Smooth muscle cell (in vitro differentiated cells): ENCODE results near the gene ARL3. TPM values are rescaled to one million over a fixed set of nuclear protein-coding genes. Genes with fewer than 3 reads are reported as not detected.

Source experiments
- DNase-seq: peaks from one replicate; lab custom pipeline; 2025; ENCODE audit not compliant: unreplicated experiment; lab: John Stamatoyannopoulos, UW
- H2AFZ ChIP-seq: fragments of 200-600 bp; sonication (generic); 2 replicates; pipeline ENCODE4 v1.6.0; 2016; ENCODE audit warnings: antibody characterized with exemption, low read depth, mild to moderate bottlenecking
- H3F3A ChIP-seq: fragments of 200-600 bp; sonication (generic); 2 replicates; pipeline ENCODE4 v1.6.0; 2017; ENCODE audit warnings: antibody characterized with exemption, low read depth
- H3K27ac ChIP-seq: fragments of 200-600 bp; sonication (generic); 2 replicates; pipeline ENCODE4 v1.5.1; 2016; ENCODE audit warnings: low read depth, mild to moderate bottlenecking
- H3K27me3 ChIP-seq: fragments of 200-600 bp; sonication (generic); 2 replicates; pipeline ENCODE4 v1.6.1; 2016; ENCODE audit warnings: low read depth, mild to moderate bottlenecking
- H3K36me3 ChIP-seq: fragments of 200-600 bp; sonication (generic); 2 replicates; pipeline ENCODE4 v1.5.1; 2016; ENCODE audit warnings: low read depth
- H3K4me1 ChIP-seq: fragments of 200-600 bp; sonication (generic); 2 replicates; pipeline ENCODE4 v1.5.1; 2016; ENCODE audit warnings: low read depth
- H3K4me2 ChIP-seq: fragments of 200-600 bp; sonication (generic); 2 replicates; pipeline ENCODE4 v1.6.0; 2016; ENCODE audit warnings: mild to moderate bottlenecking
- H3K4me3 ChIP-seq: fragments of 200-600 bp; sonication (generic); 2 replicates; pipeline ENCODE4 v1.5.1; 2016; ENCODE audit warnings: mild to moderate bottlenecking
- H3K79me2 ChIP-seq: fragments of 200-600 bp; sonication (generic); 2 replicates; pipeline ENCODE4 v1.6.0; 2016; ENCODE audit warnings: low read depth, mild to moderate bottlenecking
- H3K9ac ChIP-seq: fragments of 200-600 bp; sonication (generic); 2 replicates; pipeline ENCODE4 v1.6.0; 2016; ENCODE audit warnings: low read depth
- H3K9me3 ChIP-seq: fragments of 200-600 bp; sonication (generic); replicated peaks from 2 replicates; pipeline ENCODE4 v1.5.1; 2016; ENCODE audit warnings: low read depth
- H4K20me1 ChIP-seq: fragments of 200-600 bp; sonication (generic); 2 replicates; pipeline ENCODE4 v1.6.0; 2016; ENCODE audit warnings: low read depth
- WGBS: methylation state at CpG from one replicate; pipeline ENCODE4 v1.1.7; 2016; ENCODE audit warnings: low lambda C conversion rate; 5-methylcytosine and 5-hydroxymethylcytosine counted together
- polyA plus RNA-seq: library from polyadenylated mRNA; unstranded; fragments of >200 nt; fragmentation: Nextera tagmentation; extraction: Ambion mirVana; gene quantifications from 2 replicates; pipeline ENCODE4 v1.2.1, GENCODE V29; 2016
- total RNA-seq: library from RNA; depleted of rRNA; stranded (reverse); fragments of >200 nt; gene quantifications from 2 replicates; pipeline ENCODE4 v1.2.3, GENCODE V29; 2014
- TF ChIP-seq, protein P1 (sequence below): fragments of 200-600 bp; sonication (generic); IDR thresholded peaks from 2 replicates; pipeline ENCODE4 v1.5.1; 2017; ENCODE audit warnings: borderline replicate concordance, mild to moderate bottlenecking, antibody characterized with exemption; ENCODE audit not compliant: insufficient read depth, poor library complexity, severe bottlenecking

The ARL3 gene
- total and polyA plus RNA-seq, 2 experiments from 2014 or later, result 12.7 to 30.2 TPM

DNA sequence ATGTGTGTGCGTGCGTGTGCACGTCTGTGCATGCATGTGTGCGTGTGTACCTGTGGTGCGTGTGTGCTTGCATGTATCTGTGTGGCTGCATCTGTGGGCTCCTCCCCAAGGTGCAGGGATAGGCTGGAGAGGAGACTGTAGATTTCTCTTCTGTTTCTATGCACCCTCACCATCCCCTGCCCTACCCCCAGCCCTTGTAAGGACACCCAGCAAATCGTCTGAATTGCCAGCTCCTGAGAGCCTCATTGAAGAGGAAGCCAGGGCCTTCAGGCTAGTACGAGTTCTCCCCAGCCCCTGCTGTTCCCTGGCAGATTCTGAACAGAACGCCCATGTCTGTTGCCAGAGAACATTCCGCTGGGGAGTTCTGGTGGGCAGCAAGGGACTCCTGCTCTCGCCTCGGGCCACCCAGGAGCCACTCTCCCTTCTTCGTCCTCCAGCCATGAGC lies 86.9 kb downstream of the ARL3 start:
- peak overlapping the region; percentile 70 for H3K4me2 ChIP-seq
- no peak overlapping the region for H2AFZ ChIP-seq
- H3K79me2 ChIP-seq, result no peaks in the 10 kb centered on the region
- no peaks in the 10 kb centered on the region for H4K20me1 ChIP-seq
- H3K27ac ChIP-seq, result peak overlapping the region; percentile 98
- DNase-seq, result no peak
- WGBS, result 55% methylated on average over 12 of the region's 12 CpGs
- no peaks in the 10 kb centered on the region for H3K27me3 ChIP-seq
- H3F3A ChIP-seq, result peaks cover 42% of the 10 kb centered on the region
- TF ChIP-seq, protein P1, sequence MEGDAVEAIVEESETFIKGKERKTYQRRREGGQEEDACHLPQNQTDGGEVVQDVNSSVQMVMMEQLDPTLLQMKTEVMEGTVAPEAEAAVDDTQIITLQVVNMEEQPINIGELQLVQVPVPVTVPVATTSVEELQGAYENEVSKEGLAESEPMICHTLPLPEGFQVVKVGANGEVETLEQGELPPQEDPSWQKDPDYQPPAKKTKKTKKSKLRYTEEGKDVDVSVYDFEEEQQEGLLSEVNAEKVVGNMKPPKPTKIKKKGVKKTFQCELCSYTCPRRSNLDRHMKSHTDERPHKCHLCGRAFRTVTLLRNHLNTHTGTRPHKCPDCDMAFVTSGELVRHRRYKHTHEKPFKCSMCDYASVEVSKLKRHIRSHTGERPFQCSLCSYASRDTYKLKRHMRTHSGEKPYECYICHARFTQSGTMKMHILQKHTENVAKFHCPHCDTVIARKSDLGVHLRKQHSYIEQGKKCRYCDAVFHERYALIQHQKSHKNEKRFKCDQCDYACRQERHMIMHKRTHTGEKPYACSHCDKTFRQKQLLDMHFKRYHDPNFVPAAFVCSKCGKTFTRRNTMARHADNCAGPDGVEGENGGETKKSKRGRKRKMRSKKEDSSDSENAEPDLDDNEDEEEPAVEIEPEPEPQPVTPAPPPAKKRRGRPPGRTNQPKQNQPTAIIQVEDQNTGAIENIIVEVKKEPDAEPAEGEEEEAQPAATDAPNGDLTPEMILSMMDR, result no peak
- peak overlapping the region; percentile 85 for H3K9ac ChIP-seq
- peaks cover 67% of the 10 kb centered on the region for H3K4me1 ChIP-seq
- no peak overlapping the region for H3K4me3 ChIP-seq
- H3K36me3 ChIP-seq, result no peaks in the 10 kb centered on the region
- no peaks in the 10 kb centered on the region for H3K9me3 ChIP-seq

DNA sequence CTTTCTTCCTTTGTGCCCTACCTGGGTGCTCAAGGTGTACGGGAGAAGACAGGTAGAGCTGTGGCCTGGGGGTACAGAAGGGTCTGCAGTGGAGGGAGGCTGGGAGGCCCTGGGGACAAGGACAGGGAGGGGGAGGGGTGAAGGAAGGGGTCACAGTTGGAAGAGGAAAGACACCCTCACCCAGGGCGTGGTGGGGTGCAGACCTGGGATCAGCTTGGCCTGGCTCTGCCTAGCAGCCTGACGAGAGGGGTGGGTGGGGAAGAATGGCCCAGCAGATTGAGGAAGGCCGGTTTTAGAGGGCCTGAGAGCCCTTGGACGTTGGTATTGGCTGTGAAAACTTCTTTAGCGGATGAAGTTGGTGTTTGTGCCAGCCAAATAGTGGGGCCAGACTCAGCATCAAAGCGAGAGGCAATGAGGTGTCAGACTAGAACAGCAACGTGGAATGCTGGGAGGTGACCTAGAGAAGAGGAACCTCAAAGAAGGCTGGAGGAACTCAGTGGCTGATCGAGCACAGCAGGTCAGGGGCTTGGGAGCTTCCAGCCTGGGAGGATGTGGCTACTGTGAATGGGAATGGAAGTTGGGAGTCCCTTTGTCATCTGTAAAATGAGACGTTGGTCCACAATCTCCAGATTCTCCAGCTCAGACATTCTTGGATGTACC lies 88.0 kb downstream of the ARL3 start:
- DNase-seq, result no peak
- Histone ChIP-seq H3K27me3 (no peaks in the 10 kb centered on the region), H3F3A (peaks cover 37% of the 10 kb centered on the region), H3K4me1 (peaks cover 65% of the 10 kb centered on the region), H4K20me1 (no peaks in the 10 kb centered on the region), H3K36me3 (no peaks in the 10 kb centered on the region), H3K9ac (peak overlapping the region; percentile 85), H3K4me2 (peak overlapping the region; percentile 70), H3K27ac (peak overlapping the region; percentile 98), H3K9me3 (no peaks in the 10 kb centered on the region), H2AFZ (no peak overlapping the region), H3K79me2 (no peaks in the 10 kb centered on the region), H3K4me3 (no peak overlapping the region)
- WGBS, result 88% methylated on average over 10 of the region's 10 CpGs
- TF ChIP-seq, protein P1, result no peak

DNA sequence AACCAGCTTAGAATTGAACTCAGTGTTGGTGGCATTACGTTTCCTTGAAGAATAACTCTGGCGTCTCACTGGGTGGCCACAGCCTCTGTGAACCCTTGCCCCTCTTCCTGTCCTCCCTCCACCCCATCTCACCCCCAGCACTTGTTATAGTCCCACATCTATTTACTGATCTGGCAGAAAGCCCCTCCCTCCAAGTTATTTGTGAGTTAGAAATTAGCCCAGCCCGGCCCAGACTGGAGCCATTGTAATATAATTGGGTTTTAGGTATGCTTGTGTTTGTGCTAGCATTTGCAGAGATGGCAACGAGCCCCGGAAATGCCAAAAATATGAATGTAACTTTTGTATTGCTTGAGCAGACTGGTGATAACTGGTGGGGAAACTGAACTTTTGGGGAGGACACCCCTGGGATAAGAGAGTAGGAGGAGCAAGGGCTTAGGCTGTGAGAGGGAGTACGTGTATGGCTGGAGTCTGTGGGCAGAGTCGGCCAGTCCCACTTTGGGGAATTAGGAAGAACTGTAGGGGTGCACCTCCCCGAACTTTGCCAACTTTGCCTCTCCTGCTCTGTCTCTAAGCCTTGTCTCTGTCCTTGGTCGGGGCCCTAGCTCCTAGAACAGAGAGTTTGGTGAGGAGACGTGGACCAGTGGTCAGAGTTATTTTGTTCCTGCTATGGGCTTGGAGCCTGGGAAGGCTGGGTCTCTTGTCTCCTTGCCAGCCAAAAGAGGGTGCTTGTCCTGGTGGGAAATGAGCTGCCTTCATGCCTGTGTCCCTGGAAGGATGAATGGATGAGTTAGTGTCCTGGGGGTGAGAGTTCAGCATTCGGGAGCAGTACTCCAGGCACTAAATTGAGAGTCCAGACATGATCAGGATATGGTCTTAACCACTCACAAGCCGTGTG lies 89.2 kb downstream of the ARL3 start:
- peak overlapping the region; percentile 98 for H3K27ac ChIP-seq

More for the DNA sequence above, 89.2 kb downstream of the ARL3 start:
- Histone ChIP-seq H3K79me2 (no peaks in the 10 kb centered on the region), H3K9ac (no peak overlapping the region), H2AFZ (no peak overlapping the region), H3K4me2 (no peak overlapping the region), H4K20me1 (no peaks in the 10 kb centered on the region), H3K9me3 (no peaks in the 10 kb centered on the region), H3F3A (peaks cover 27% of the 10 kb centered on the region), H3K4me1 (peaks cover 57% of the 10 kb centered on the region), H3K27me3 (no peaks in the 10 kb centered on the region), H3K4me3 (no peak overlapping the region), H3K36me3 (no peaks in the 10 kb centered on the region)
- 83% methylated on average over 12 of the region's 12 CpGs for WGBS
- no peak for DNase-seq
- TF ChIP-seq, protein P1, result no peak
